ENCODE measurements around the gene APC2.

Gene APC2

GRCh38 chr19:1510442-1510806 lies 60.5 kb downstream of the APC2 start:
- in situ Hi-C loops (cut with MboI; ENCODE audit: low sequenced_read_pairs, unreplicated experiment): no loop called here
- DNase-seq (ENCODE audit: low spot score): no peak
- no peak for TF ChIP-seq CTCF (IDR thresholded peaks at IDR 0.05; ENCODE audit: borderline replicate concordance, control extremely low read depth, extremely low read depth, insufficient read depth, missing control alignments)

GRCh38 chr19:1510807-1511206 lies 60.9 kb downstream of the APC2 start:
- TF ChIP-seq CTCF (IDR thresholded peaks at IDR 0.05; ENCODE audit: borderline replicate concordance, control extremely low read depth, extremely low read depth, insufficient read depth, missing control alignments): no peak
- in situ Hi-C loops (cut with MboI; ENCODE audit: low sequenced_read_pairs, unreplicated experiment): no loop called here
- DNase-seq (ENCODE audit: low spot score): no peak

- no peak for TF ChIP-seq CTCF (IDR thresholded peaks at IDR 0.05; ENCODE audit: borderline replicate concordance, control extremely low read depth, extremely low read depth, insufficient read depth, missing control alignments)
- in situ Hi-C loops (cut with MboI; ENCODE audit: low sequenced_read_pairs, unreplicated experiment): no loop called here
- no peak for DNase-seq (ENCODE audit: low spot score)
These were observed 61.7 kb downstream of the APC2 start for GRCh38 chr19:1511318-1512317.

GRCh38 chr19:1512671-1513498 lies 63.0 kb downstream of the APC2 start, which contains the start of gene ADAMTSL5:
ADAMTSL5 (minus strand) TSS chr19:1513019; CDS start chr19:1510943, 2,076 bp downstream.
- DNase-seq (ENCODE audit: low spot score): peak; percentile 91
- in situ Hi-C loops (cut with MboI; ENCODE audit: low sequenced_read_pairs, unreplicated experiment): no loop called here
- TF ChIP-seq CTCF (IDR thresholded peaks at IDR 0.05; ENCODE audit: borderline replicate concordance, control extremely low read depth, extremely low read depth, insufficient read depth, missing control alignments): peak; percentile 49

GRCh38 chr19:1513499-1514294 lies 63.8 kb downstream of the APC2 start:
- in situ Hi-C loops (cut with MboI; ENCODE audit: low sequenced_read_pairs, unreplicated experiment): no loop called here
- peak; percentile 68 for TF ChIP-seq CTCF (IDR thresholded peaks at IDR 0.05; ENCODE audit: borderline replicate concordance, control extremely low read depth, extremely low read depth, insufficient read depth, missing control alignments)
- peak; percentile 84 for DNase-seq (ENCODE audit: low spot score)

- in situ Hi-C loops (cut with MboI; ENCODE audit: low sequenced_read_pairs, unreplicated experiment): no loop called here
- TF ChIP-seq CTCF (IDR thresholded peaks at IDR 0.05; ENCODE audit: borderline replicate concordance, control extremely low read depth, extremely low read depth, insufficient read depth, missing control alignments): no peak
- DNase-seq (ENCODE audit: low spot score): no peak
These were observed 64.4 kb downstream of the APC2 start for GRCh38 chr19:1514295-1514661.

All from GM13976 (cell line).